IMR-90 (cell line): ENCODE data around the gene NELFE.

Experiments used
- CTCF ChIP-seq: conservative IDR thresholded peaks from 2 replicates; pipeline ENCODE4 v1.5.1; 2012; ENCODE audit warnings: mild to moderate bottlenecking, low read depth, low read length, improper control_type of control experiment
- ELK1 ChIP-seq: fragments of 150-350 bp; IDR thresholded peaks from 2 replicates; pipeline ENCODE4 v1.6.1; 2016; ENCODE audit warnings: low read depth, mild to moderate bottlenecking, low read length, moderate library complexity, borderline replicate concordance
- SMC3 ChIP-seq: fragments of 150-350 bp; IDR thresholded peaks from 2 replicates; pipeline ENCODE4 v1.6.1; 2016; ENCODE audit warnings: low read depth, mild to moderate bottlenecking, antibody characterized with exemption, low read length, moderate library complexity

- no peak for TF ChIP-seq CTCF
- no peak for TF ChIP-seq SMC3
- TF ChIP-seq ELK1, result no peak
Observed at GRCh38 chr6:31961616-31962015, 2.8 kb upstream of the NELFE start.
